Inflammatory macrophage treated with lipopolysaccharide for 1 hour (primary cell): ENCODE measurements around the gene CELF4.

Source experiments
- DNase-seq, 2 donors: peaks; one replicate each; pipeline ENCODE4 v3.0.0-alpha.2; 2020 to 2022

The CELF4 gene

DNA sequence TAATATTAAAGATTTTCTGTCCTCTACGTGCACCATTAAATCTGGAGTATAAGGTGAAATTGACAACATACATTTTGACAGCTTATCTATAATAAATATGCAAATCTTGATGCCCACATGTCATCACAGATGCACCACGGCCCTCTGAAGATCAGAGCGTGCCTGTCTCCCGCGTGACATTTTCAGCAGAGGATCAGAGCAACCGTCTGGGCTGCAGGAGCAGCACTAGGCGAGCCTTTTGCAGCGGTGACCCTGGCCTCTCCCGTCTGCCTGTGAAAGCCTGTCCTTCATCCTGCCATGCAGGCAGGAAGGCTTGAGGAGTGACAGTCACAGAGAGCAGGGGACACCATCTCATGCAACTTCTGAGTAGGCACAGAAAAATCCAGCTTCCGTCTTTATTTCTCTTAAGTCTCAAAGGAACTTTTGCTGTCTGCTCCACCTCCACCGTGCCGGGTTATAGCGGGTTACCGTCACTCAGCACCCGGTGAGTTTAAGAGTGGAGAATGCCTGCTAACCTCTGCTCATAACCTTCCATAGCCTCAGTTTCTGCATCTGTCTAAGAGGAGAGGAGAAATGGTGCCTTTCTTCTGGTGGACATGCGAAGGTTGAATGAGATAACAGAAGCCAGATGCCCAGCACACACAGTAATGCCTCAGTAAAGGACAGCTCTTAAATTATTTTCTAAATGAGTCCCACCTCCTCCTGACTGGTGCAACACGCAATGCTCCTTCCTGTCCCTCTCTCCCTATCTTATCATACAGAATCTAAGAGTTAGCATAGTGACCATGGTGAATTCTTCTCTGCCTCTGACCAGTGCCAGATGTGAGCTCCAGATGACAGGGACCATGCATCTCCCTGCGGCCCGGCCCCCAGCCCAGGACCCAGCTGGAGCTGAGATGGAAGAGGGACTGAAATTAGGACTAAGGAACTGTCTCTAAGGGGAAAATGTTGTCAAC, 43.8 kb downstream of the CELF4 start:
- DNase-seq = no peak

DNA sequence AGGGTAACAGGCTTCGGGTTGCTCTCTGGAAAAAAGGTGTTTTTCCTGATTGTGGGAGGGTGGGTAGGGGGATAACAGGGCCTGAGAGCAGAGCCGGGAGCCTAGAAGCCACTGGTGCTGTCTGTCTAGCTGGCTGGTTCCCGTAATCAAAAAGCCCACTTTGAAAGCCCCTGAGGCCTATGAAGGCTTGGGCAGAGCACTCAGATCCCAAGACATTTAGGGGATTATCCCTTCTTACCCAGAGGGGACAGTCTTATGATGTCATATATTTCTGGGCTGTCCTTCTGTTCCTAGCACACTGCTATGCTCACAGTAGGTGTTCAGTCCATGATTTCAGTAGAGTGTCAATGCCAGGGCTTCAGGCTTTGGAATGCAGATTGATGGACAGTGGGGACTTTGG, 45.1 kb downstream of the CELF4 start:
- no peak for DNase-seq

DNA sequence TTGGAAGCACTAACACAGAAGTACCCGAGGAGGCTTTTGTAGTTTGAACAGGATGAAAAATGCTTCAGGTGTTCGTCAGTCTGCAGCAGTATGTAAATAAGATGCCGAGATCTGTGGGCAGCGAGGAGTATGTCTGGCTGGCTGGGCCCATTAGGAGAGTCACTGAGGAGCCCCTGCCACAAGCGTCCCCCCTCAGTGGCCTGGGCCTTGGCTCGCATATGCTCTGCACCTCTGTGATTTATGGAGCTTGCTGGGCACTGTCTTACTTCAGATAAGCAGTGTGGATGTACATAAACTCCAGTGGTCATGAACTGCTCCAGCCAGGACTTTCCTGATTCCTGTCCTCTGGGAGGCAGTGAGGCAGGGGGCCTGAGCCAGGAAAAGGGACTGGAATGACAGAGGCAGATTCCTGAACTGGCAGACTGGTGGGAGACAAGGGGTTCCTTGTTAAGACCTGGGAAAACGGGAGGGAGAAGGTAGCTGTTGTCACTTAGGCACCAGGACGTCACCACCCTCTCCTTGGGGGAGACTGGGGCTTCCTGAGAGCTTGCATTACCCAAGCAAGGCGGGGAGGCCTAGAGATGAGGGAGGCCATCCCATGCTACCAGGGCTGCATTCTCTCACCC, 46.0 kb downstream of the CELF4 start:
- DNase-seq = no peak

DNA sequence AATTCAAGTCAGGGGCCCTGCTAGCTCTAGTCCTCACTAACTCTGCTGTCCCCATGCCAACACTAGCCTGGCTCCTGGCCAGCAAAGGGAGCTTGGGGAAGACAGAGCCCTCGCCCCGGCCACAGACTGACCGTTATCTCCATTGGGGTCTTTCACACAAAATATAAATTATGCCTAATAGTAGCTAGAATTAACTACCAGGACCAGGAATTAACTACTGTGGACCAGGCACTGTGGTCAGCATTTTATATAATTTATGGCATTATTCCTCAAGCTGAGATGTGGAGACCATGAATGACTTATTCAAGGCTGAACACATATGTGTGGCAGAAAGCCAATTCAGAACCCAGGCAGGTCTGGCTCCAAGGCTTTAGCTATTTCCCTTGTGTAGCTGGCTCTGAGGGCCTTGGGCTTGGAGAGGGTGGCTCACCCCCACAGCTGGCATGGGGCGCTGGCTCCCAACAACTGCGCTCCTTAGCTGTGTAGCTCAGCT, 49.2 kb downstream of the CELF4 start:
- no peak for DNase-seq

DNA sequence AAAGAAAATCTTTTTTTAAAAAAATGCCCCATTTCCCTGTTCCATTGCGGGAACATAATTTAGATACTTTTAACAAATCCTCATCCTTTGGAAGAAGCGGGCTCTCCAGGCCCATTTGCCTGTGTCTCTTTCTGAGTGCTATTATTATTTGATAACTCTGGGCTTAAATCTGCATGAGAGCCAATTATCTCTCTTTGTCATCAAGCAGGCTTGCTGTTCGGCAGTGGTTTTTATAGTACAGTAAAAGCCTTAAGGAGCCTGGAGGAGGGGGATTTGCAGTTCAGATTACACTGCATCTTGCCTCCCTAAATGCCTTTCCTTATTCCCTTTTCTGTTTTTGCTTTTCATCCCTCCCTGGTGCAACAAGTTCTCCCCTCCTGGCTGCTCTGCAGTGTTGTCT, 50.6 kb downstream of the CELF4 start:
- DNase-seq = no peak

DNA sequence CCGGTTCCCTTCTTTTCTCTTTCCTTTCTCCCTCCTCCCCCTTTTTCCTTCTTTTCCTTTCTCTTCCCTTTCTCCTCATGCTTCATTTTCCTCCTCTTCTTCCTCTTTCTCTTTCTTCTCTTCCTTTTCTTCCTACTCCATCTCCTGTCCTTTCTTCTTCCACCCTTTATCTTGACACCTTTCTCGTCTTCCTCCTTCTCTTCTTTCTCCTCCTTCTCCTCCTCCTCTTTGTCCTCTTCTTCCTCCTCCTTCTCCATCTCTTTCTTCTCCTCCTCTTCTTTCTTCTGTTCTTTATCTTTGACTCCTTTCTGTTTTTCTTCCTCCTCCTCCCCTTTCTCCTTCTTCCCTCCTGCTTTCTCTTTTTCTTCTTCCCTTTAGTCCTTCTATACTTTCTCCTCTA, 53.2 kb downstream of the CELF4 start:
- DNase-seq = no peak

DNA sequence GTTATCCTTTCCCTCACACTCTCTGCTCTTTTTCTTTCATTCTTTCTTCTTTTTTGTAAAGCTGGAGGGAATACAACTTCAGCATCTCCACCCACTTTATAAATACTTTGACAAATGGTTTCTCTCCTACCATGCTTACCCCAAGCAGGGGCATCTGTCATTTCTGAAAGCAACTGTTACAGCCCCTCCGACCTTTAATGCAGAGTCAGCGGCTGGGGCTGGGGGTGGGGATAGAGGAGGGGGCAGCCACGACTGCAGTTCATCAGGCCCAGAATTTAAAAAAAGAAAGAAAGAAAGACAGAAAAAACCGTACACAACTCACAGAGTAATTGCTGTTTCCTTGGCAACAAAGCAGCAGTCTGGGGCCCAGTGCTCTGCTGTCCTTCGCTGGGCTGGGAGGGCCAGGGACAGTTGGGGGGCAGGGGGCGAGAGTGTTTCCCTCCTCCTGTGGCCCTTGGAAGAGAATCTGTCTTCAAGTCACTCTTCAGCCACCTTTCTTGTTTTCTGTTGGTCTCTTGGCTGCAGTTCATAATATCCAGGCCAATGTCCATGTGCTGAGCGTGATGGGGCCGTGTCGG, 53.8 kb downstream of the CELF4 start:
- no peak for DNase-seq

DNA sequence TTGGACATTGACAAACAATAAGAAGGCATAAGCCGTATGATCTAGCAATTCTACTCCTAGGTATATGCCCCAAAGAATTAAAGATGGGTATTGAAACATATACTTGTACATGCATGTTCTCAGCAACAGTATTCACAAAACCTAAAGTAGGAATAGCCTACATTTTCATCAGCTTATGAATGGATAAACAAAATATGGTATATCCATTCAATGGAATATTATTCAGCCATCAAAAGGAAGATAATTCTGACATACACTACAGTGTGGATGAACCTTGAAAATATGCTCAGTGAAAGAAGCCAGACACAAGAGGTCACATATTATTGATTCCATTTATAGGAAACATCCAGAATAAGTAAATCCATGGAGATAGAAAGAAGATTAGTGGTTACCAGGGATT, 56.0 kb downstream of the CELF4 start:
- DNase-seq = no peak

DNA sequence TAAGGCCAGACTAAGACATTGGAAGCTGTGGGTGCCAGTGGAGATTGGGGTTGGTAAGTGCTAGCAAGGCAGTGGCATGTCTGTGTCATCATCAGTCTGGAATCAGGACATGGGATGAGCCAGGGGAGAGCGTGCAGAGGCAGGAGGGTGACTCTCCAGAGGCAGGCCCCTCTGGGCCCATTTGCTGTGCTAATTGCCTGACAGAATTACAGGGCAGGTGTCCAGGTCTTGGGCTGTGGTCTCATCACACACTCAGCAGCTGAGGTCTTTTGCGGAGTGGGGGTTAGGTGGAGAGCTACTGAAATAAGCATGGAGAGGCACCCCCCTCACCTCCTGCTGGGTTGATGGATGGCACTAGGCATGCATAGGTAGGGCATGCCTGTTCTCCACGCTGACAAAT, 57.4 kb downstream of the CELF4 start:
- no peak for DNase-seq

DNA sequence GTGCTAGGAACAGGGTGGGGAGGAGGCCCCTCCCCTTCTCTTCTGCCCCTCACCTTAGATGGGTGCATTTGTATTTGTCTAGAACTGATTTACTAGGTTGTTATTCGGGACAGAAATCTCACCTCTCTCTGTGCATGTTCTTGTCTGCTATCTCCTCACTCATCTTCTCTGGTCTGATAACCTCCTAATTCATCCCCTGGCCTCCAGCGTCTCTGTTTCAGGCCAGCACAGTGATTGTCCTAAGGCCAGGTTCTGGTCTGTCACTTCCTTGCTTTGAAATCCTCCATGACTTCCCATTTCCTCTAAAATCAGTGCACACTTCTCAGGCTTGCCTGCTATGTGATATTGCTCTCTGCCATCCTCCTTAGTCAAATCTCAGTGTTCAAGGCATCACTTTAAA, 58.4 kb downstream of the CELF4 start:
- no peak for DNase-seq

DNA sequence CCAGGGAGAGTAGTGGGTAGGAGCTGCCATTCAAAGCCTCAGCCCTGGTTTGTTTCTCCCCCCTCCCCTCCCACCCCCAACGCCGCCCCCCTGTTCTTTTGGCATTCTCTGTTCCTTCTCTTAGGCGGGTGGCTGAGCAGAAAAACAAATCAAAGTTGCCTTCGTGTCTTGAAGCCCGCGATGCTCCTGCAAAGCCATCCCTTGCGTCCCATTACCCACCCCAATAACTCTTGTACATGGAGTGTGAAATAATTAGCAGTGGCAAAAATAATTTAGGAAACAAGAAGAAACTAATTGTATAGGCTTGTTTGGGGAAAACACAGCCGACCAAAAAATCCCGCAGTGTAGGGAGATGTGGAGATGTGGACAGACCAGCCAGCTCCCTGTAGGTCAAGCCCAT, 59.6 kb downstream of the CELF4 start:
- no peak for DNase-seq

DNA sequence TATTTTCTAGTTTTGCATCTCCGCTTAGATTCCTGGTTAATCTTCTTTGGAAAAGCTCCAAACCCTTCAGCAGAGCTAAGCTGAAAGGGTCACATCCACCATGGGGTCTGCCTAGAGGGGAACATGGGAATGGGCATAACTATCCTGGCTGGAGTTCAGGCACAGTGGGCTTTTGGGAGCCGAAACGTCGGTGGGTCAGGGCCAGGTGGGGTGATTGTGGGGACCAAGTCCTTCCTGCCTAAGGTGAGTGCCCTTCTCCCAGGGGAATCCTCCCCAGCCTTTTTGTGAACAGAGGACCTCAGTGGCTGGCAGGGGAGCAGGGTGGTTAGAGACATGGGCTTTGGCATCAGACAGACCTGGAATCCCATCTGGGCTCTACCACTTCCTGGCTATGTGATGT, 60.3 kb downstream of the CELF4 start:
- no peak for DNase-seq

DNA sequence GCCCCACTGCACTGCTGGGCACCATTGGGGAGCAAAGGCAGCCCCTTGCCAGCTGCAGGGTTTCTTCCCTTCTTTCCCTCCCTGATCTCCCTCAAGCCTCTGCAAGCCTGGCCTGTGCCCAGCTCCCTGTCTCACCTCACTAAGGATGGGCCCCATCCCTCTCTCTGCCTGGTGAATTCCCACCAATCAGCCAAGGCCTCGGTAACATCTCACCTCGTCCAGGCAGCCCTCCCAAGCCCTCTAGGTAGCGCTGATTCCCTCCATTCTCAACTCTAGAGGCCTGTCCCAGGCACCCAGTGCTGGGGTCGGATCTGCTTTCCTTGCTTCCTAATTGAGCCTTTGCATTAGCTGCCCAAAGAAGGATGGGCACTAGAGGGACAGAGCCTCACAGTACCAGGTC, 63.0 kb downstream of the CELF4 start:
- no peak for DNase-seq

DNA sequence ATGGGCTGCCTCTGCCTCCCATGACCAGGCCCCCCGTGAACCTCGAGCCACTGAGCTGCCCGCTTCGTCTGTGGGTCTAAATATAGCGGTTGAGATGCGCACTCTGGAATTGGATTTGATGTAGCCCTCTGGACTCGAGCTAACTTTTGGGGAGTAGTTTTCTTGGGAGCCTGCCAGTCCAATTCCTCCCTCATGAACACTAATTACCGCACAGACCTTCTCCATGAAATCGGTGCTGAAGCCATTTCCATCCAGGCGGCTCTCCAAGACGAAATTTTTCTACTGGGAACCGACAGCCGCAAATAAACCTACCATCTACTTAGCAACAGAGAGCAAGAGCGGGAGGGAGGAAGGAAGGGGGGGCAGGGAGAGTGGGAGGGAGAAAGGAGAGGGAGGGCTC, 63.6 kb downstream of the CELF4 start:
- no peak for DNase-seq

DNA sequence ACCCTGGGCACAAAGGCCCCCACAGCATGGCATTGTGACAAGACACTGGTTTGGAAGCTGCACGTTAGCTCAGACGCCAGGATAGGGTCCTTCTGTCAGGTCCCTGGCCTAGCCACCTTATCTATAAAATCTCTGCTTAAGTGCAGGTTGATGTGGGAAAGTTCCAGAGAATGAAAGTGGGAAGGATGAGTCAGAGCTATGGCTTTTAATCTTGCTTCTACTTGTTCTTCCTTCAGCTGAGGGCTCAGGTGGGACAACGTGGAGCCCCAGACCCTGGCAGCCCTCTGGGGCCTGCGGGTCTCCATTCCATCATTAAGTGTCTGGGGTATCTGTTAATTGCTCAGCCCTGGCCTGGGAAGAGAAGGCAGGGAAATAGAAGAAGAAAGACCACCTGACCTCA, 64.5 kb downstream of the CELF4 start:
- no peak for DNase-seq

DNA sequence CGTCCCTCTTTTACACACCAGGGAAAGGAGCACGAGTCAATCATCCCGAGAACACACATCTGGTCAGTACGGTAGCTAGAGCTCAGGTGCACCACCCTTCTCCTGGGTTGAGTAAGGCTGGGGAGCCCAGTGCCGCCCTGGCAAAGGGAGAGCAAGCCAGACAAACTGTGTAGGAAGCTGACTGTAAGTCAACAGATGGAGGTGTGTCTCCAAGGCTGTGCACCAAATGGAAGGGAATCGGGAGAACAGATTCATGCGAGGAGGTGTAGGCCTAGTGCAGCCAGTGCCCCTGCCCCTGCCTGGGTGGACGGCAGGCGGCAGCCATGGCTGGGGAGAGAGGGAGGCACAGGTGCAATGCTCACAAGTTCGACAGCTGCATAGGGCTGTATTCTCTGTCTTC, 65.7 kb downstream of the CELF4 start:
- no peak for DNase-seq

DNA sequence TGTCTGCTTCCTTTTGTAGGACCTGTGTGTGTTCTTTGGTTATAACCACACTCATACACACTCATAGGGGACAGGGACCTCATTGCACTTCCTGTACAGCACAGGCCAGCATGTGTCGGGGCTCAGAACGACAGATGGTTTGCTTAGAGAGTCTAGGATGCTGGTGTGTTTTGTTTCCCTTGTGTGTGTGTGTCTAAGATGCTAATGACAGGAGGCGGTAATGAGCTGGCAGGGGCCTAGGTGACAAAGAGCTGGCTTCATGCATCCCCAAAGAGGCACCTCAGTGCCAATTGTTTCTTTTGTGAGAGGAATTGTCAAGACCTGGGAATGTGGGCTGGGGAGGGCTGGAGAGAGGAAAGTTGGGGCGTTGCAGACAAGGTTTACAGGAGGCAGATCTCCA, 66.6 kb downstream of the CELF4 start:
- DNase-seq = no peak

DNA sequence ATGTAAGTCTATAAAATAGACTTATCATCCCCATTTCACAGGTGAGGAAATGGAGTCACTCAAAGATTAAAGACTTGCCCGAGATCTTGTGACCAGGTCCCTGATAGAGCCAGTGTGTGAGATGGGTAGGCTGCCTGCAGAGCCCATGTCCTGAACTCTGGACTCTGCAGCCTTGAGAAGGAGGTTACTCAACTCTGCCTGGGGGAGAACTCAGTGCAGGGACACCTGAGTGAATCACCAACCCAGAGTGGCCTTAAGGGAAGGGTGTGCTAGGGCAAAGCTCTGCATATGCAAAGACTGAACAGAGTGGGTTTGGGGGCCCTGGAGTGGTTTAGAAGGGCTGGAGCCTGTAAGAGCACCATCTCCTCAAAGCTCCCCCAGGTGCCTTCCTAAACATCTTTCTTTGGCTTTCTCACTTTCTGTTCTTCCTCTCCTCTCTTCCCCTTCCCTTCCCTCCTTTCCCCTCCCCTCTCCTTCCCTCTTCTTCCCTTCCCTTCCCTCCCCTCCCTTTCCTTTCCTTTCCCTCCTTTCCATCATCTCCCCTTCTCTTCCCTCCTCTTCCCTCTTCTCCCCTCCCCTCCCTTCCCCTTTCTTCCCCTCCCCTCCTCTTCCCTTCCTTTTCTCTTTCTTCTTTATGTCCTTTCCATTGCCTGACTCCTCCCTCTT, 67.6 kb downstream of the CELF4 start:
- no peak for DNase-seq

DNA sequence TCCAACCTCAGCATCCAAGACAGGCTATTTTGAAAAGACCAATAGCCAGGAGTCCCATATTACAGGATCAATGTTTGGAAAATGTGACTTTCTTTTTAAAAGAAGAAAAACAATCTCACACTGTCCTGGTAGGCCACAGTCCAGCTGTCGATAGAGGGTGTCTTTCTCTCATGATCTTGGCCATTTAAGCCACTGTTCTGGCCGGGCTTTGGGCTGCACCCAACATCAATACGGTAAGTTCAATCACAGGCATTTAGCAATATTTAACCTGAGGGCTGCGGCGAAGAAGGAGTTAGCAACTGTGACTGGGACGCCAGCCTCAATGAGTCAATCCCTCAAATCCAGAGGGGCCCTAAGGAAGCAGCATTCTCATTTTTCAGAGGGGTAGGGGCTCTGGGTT, 69.0 kb downstream of the CELF4 start:
- no peak for DNase-seq

DNA sequence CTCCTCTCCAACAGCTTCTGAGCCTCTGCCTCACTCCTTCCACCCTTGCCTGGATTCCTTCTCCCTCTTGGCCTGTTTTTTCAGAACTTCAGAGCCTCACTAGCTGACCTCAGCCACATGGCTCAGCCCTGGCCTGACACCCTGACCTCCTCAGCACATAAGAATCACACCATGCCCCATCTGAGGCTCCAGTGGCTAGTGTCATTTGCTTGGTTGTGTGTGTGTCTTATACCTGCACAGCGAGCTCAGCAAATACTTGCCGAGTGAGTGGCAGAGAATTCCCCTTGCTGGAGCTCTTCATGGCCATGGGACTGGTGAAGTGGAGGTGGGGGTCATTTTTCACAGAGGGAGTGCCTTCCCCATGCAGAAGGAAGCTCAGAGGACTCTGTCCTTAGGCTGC, 70.2 kb downstream of the CELF4 start:
- DNase-seq = no peak

DNA sequence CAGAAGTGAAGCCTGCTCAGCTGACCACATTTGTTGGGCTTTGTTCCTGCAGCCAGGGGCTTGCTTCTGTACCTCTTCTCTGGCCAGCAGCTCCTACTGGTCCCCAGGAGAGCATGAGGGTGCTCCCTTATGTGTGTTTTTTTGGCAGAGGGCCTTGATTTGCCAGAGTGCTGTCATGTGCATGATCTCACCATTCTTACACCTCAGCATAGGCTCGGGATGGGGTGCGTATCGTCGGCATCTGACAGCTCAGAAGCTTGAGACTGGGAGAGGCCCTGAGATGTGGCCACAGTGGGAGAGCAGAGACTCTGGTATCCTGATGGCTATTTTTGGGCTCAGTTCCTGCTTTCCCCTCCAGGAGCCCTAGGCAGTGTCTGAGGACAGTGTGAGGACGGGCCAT, 71.2 kb downstream of the CELF4 start:
- DNase-seq = no peak

DNA sequence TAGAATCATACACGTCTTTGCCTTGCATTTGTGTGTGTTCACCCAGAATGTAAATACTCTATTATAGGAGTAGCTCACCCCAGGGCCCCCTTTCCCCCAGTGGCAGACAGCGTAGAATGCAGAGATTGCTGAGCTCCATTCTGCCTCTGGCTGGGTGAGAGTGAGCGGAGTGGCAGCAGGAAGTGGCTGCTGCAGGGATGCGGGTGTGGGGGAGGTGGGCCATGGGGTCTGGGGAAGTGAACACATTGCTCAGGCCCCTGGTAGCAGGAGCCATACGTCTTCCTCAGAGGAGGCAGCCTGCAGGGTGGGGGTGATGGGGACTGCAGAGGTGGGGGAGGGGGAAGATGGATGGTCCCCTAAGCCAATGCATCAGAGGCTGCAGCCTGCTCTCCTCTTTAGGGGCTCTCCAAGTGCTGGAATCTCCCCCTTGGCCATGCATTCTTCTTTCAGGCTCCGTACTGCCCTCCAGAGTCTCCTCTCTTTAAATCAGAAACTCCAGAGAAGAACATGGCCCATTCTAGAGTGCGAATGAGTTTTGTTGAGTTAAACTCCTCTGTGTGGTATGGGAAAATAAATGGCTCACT, 72.2 kb downstream of the CELF4 start:
- no peak for DNase-seq

DNA sequence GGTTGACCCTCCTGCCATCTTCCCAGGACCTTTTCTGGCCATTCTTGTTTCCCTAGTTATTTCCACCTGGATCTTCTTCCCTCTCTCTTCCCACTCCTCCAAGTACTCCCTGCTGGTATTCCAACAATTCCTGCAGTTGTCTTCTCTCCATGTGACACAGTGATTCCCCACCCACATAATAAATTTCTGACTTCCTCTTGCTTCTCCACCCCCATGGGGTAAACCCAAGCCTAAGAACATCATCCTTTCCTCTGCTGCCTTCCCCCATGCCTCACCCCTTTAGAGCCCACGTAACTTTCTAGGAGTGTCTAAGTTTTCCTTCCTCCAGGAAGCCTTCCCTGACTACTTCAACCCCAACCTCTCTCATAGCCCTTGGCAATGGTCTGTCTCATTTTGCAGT, 72.6 kb downstream of the CELF4 start:
- DNase-seq = no peak
